Measurements from ENCODE around the gene GSTM1.
"Not testable (repeated sequence)": the region's sequence is repeated elsewhere in the genome, so short reads cannot be mapped to it uniquely, and the experiment has no call there.

Gene GSTM1

GRCh38 chr1:109660691-109661026 lies 27.0 kb upstream of the GSTM1 start:
- DNase-seq = not testable (repeated sequence)

- DNase-seq = no peak
These were observed 26.2 kb upstream of the GSTM1 start for GRCh38 chr1:109661391-109661790.

GRCh38 chr1:109664671-109665070 lies 22.9 kb upstream of the GSTM1 start:
- no peak for DNase-seq

- peak; percentile 45 for DNase-seq
These were observed 20.0 kb upstream of the GSTM1 start, which contains the start of gene GSTM2 for GRCh38 chr1:109667452-109668122. TSS of gene GSTM2 (plus strand) at chr1:109668057. CDS start at chr1:109668116, 59 bp downstream.

- no peak for DNase-seq
These were observed 19.4 kb upstream of the GSTM1 start for GRCh38 chr1:109668123-109668775.

- no peak for DNase-seq
These were observed 18.2 kb upstream of the GSTM1 start for GRCh38 chr1:109669246-109669948.

- DNase-seq = not testable (repeated sequence)
These were observed 17.7 kb upstream of the GSTM1 start for GRCh38 chr1:109669949-109670302.

GRCh38 chr1:109671067-109671466 lies 16.6 kb upstream of the GSTM1 start:
- DNase-seq = no peak

- not testable (repeated sequence) for DNase-seq
These were observed 13.8 kb upstream of the GSTM1 start for GRCh38 chr1:109673861-109674260.

- DNase-seq = not testable (repeated sequence)
These were observed 10.8 kb upstream of the GSTM1 start for GRCh38 chr1:109676683-109677381.

- no peak for DNase-seq
These were observed 10.2 kb upstream of the GSTM1 start for GRCh38 chr1:109677459-109677858.

GRCh38 chr1:109678637-109679036 lies 9.0 kb upstream of the GSTM1 start:
- not testable (repeated sequence) for DNase-seq

- DNase-seq = not testable (repeated sequence)
These were observed 2.8 kb upstream of the GSTM1 start for GRCh38 chr1:109684777-109685176.

GRCh38 chr1:109685399-109685798 lies 2.2 kb upstream of the GSTM1 start:
- not testable (repeated sequence) for DNase-seq

- not testable (repeated sequence) for DNase-seq
These were observed 1.7 kb upstream of the GSTM1 start for GRCh38 chr1:109685890-109686289.

- DNase-seq = not testable (repeated sequence)
These were observed 508 bp upstream of the GSTM1 start for GRCh38 chr1:109687109-109687508.

- no peak for DNase-seq
These were observed 2.3 kb downstream of the GSTM1 start for GRCh38 chr1:109689844-109690405.

GRCh38 chr1:109691759-109692158 lies 4.1 kb downstream of the GSTM1 start:
- DNase-seq = no peak

- DNase-seq = not testable (repeated sequence)
These were observed 6.8 kb downstream of the GSTM1 start for GRCh38 chr1:109694400-109694799.

- not testable (repeated sequence) for DNase-seq
These were observed 7.5 kb downstream of the GSTM1 start for GRCh38 chr1:109695138-109695537.

GRCh38 chr1:109697066-109697465 lies 9.4 kb downstream of the GSTM1 start:
- no peak for DNase-seq

- not testable (repeated sequence) for DNase-seq
These were observed 10.2 kb downstream of the GSTM1 start for GRCh38 chr1:109697861-109698260.

- DNase-seq = not testable (repeated sequence)
These were observed 15.3 kb downstream of the GSTM1 start for GRCh38 chr1:109702940-109703339.
